Uterus (tissue), 2 donors: Measurements from ENCODE around the gene TKT.
"Not testable (repeated sequence)": the region's sequence is repeated elsewhere in the genome, so short reads cannot be mapped to it uniquely, and the experiment has no call there.

Source experiments
- POLR2A ChIP-seq, 2 donors: fragments of 450-650 bp; IDR thresholded peaks; one replicate each; pipeline ENCODE4 v1.6.1; 2016; ENCODE audit warnings: antibody characterized with exemption in 2 of 2, mild to moderate bottlenecking in 1 of 2, moderate library complexity in 1 of 2
- TF ChIP-seq, protein P1 (sequence below), 4 experiments: fragments of 200-600 bp in 2 of 4; fragments of 450-650 bp in 2 of 4; sonication (generic) in 2 of 4; IDR thresholded peaks; one replicate each; pipeline ENCODE4 v1.5.1; 2016 to 2019; ENCODE audit warnings: antibody characterized with exemption in 4 of 4, mild to moderate bottlenecking in 2 of 4, moderate library complexity in 1 of 4

GRCh38 chr3:53299611-53300023 is 43.8 kb upstream of the TKT start:
- TF ChIP-seq, protein P1, sequence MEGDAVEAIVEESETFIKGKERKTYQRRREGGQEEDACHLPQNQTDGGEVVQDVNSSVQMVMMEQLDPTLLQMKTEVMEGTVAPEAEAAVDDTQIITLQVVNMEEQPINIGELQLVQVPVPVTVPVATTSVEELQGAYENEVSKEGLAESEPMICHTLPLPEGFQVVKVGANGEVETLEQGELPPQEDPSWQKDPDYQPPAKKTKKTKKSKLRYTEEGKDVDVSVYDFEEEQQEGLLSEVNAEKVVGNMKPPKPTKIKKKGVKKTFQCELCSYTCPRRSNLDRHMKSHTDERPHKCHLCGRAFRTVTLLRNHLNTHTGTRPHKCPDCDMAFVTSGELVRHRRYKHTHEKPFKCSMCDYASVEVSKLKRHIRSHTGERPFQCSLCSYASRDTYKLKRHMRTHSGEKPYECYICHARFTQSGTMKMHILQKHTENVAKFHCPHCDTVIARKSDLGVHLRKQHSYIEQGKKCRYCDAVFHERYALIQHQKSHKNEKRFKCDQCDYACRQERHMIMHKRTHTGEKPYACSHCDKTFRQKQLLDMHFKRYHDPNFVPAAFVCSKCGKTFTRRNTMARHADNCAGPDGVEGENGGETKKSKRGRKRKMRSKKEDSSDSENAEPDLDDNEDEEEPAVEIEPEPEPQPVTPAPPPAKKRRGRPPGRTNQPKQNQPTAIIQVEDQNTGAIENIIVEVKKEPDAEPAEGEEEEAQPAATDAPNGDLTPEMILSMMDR (IDR thresholded peaks at IDR 0.05) = peak; percentile 81 to 92 (median 91)
- TF ChIP-seq POLR2A (IDR thresholded peaks at IDR 0.05) = not testable (repeated sequence)
